T-helper 2 cell treated with Interferon-gamma antibody and Interleukin-4, amounts not matched to agents 5 μg/mL and 100 μg/mL, for 36 hours (primary cell): ENCODE data around the gene WNK2.

Experiments
- DNase-seq: peaks from one replicate; pipeline ENCODE4 v3.0.0; 2021; ENCODE audit warnings: low spot score
- H3K27ac Mint-ChIP-seq: one replicate; pipeline ENCODE4 v1.8.0; 2021; ENCODE audit warnings: mild to moderate bottlenecking, mixed read lengths
- H3K27me3 Mint-ChIP-seq: one replicate; pipeline ENCODE4 v1.8.0; 2021; ENCODE audit warnings: low read depth, mixed read lengths
- H3K36me3 Mint-ChIP-seq: one replicate; pipeline ENCODE4 v1.8.0; 2021; ENCODE audit warnings: low read depth, mixed read lengths
- H3K4me1 Mint-ChIP-seq: one replicate; pipeline ENCODE4 v1.8.0; 2021; ENCODE audit warnings: low read depth, mixed read lengths
- H3K4me3 Mint-ChIP-seq: one replicate; pipeline ENCODE4 v1.8.0; 2022; ENCODE audit warnings: mild to moderate bottlenecking, moderate library complexity, mixed read lengths
- H3K9me3 Mint-ChIP-seq: one replicate; pipeline ENCODE4 v1.8.0; 2021; ENCODE audit warnings: mixed read lengths

Gene WNK2

DNA sequence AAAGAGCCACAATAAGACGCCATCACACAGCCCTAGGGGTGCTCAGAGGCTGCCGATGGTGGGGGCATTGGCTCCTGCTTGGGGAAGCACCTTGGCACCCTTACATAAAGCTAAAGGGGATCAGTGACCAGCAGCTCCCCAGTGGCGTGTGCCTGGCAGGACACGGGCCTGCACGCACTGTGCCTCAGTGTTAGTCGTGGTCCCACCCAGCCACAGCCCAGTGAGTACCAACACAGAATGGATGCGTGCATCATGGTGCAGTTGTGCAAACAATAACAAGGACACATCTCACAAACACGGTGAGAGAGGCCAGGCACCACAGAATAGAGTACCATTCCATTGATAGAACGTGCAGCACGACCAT lies 103.2 kb downstream of the WNK2 start:
- no peaks in the 10 kb centered on the region for H3K9me3 Mint-ChIP-seq
- H3K27me3 Mint-ChIP-seq: peaks cover 23% of the 10 kb centered on the region
- DNase-seq: no peak
- H3K27ac Mint-ChIP-seq: no peak overlapping the region
- no peak overlapping the region for H3K4me3 Mint-ChIP-seq
- H3K36me3 Mint-ChIP-seq: no peaks in the 10 kb centered on the region
- H3K4me1 Mint-ChIP-seq: no peaks in the 10 kb centered on the region

- no peaks in the 10 kb centered on the region for H3K36me3 Mint-ChIP-seq
Observed at GRCh38 chr9:93287593-93287992, 103.7 kb downstream of the WNK2 start.

GRCh38 chr9:93288341-93288740 lies 104.4 kb downstream of the WNK2 start:
- peaks cover 15% of the 10 kb centered on the region for H3K27me3 Mint-ChIP-seq
- peak; percentile 3 for DNase-seq
- H3K9me3 Mint-ChIP-seq: no peaks in the 10 kb centered on the region
- no peaks in the 10 kb centered on the region for H3K36me3 Mint-ChIP-seq
- H3K27ac Mint-ChIP-seq: no peak overlapping the region
- no peak overlapping the region for H3K4me3 Mint-ChIP-seq
- no peaks in the 10 kb centered on the region for H3K4me1 Mint-ChIP-seq

More at GRCh38 chr9:93287593-93287992, 103.7 kb downstream of the WNK2 start:
- Mint-ChIP-seq H3K27me3 (peaks cover 18% of the 10 kb centered on the region), H3K9me3 (no peaks in the 10 kb centered on the region), H3K4me3 (no peak overlapping the region), H3K4me1 (no peaks in the 10 kb centered on the region), H3K27ac (no peak overlapping the region)
- DNase-seq: no peak

GRCh38 chr9:93288891-93289883 lies 105.2 kb downstream of the WNK2 start:
- Mint-ChIP-seq H3K27me3 (peaks cover 10% of the 10 kb centered on the region), H3K36me3 (no peaks in the 10 kb centered on the region), H3K27ac (no peak overlapping the region), H3K4me1 (no peaks in the 10 kb centered on the region), H3K9me3 (no peaks in the 10 kb centered on the region), H3K4me3 (no peak overlapping the region)
- no peak for DNase-seq

GRCh38 chr9:93290495-93291434 lies 106.8 kb downstream of the WNK2 start:
- H3K4me3 Mint-ChIP-seq: no peak overlapping the region
- H3K27me3 Mint-ChIP-seq: peaks cover 10% of the 10 kb centered on the region
- H3K36me3 Mint-ChIP-seq: no peaks in the 10 kb centered on the region
- no peaks in the 10 kb centered on the region for H3K4me1 Mint-ChIP-seq
- H3K27ac Mint-ChIP-seq: no peak overlapping the region
- H3K9me3 Mint-ChIP-seq: no peaks in the 10 kb centered on the region
- no peak for DNase-seq

DNA sequence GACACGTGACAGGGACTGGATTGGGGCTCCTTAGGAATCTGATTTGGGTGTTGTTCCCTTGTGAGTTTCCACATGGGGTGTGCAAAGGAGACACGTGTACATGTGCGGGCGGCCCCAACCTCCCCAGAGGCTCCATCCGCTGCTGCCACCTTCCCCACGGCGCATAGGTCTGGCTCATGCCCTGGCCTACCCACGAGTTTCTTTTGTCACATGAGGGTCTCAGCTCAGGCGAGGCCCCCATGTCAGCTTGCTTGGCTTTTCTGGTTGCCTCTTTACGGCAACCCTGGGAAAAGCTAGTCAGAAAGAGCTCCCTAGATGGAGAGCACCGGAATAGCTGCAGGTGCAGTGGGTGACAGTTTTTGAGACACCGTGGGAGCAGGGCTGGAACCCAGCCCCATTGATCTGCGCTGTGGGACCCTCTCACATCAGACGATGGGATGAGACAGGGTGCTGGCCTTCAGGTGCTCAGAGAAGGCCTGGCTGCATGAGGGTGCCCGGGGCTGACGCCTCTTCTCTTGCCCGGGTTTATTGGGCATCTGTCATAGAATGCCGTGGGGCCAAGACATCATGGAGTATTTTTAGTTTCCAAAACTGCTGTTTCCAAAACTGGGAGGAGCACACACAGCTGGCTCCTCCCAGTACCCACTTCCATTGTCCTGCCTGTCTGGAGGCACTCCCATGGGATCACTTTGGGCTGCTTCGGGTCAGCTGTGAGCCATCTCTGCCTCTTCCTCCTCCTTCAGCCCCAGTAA lies 107.8 kb downstream of the WNK2 start:
- DNase-seq: no peak
- H3K4me3 Mint-ChIP-seq: no peak overlapping the region
- H3K27ac Mint-ChIP-seq: no peak overlapping the region
- no peaks in the 10 kb centered on the region for H3K36me3 Mint-ChIP-seq
- peaks cover 5% of the 10 kb centered on the region for H3K27me3 Mint-ChIP-seq
- H3K9me3 Mint-ChIP-seq: no peaks in the 10 kb centered on the region
- H3K4me1 Mint-ChIP-seq: no peaks in the 10 kb centered on the region

GRCh38 chr9:93292288-93292615 lies 108.3 kb downstream of the WNK2 start:
- H3K27me3 Mint-ChIP-seq: peaks cover 7% of the 10 kb centered on the region
- DNase-seq: no peak
- no peak overlapping the region for H3K27ac Mint-ChIP-seq
- H3K9me3 Mint-ChIP-seq: no peaks in the 10 kb centered on the region
- no peaks in the 10 kb centered on the region for H3K36me3 Mint-ChIP-seq
- H3K4me1 Mint-ChIP-seq: peaks cover 2% of the 10 kb centered on the region
- no peak overlapping the region for H3K4me3 Mint-ChIP-seq

GRCh38 chr9:93292664-93293328 lies 108.9 kb downstream of the WNK2 start:
- H3K4me1 Mint-ChIP-seq: peaks cover 2% of the 10 kb centered on the region
- DNase-seq: no peak
- H3K9me3 Mint-ChIP-seq: no peaks in the 10 kb centered on the region
- H3K4me3 Mint-ChIP-seq: no peak overlapping the region
- H3K27me3 Mint-ChIP-seq: peaks cover 7% of the 10 kb centered on the region
- H3K36me3 Mint-ChIP-seq: no peaks in the 10 kb centered on the region
- no peak overlapping the region for H3K27ac Mint-ChIP-seq

GRCh38 chr9:93294011-93294410 lies 110.1 kb downstream of the WNK2 start:
- no peak for DNase-seq
- no peak overlapping the region for H3K4me3 Mint-ChIP-seq
- H3K27me3 Mint-ChIP-seq: peaks cover 7% of the 10 kb centered on the region
- H3K27ac Mint-ChIP-seq: peak overlapping the region; percentile 55
- H3K4me1 Mint-ChIP-seq: peaks cover 2% of the 10 kb centered on the region
- H3K36me3 Mint-ChIP-seq: no peaks in the 10 kb centered on the region
- H3K9me3 Mint-ChIP-seq: no peaks in the 10 kb centered on the region

DNA sequence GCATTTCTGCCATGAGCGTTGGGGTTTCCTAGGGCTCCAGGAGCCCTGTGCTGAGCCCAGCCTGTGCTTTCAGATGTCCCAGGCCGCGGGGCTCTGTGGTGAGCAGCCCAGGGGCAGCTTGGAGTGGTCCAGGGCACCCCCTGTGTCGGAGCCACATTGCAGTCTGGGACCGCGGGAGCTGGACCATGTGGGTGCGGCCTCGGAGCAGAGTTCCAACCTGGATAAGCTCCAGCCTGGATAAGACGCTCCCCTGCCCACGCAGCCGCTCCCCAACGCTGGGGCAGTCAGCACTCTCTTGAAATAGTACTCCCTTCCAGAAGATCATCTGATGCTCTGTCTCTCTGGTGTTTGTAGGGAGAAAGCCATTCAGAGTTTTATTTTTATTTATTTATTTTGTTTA lies 111.1 kb downstream of the WNK2 start:
- H3K27ac Mint-ChIP-seq: no peak overlapping the region
- no peak overlapping the region for H3K4me3 Mint-ChIP-seq
- no peaks in the 10 kb centered on the region for H3K36me3 Mint-ChIP-seq
- no peaks in the 10 kb centered on the region for H3K9me3 Mint-ChIP-seq
- H3K4me1 Mint-ChIP-seq: peaks cover 2% of the 10 kb centered on the region
- peaks cover 7% of the 10 kb centered on the region for H3K27me3 Mint-ChIP-seq
- DNase-seq: no peak

DNA sequence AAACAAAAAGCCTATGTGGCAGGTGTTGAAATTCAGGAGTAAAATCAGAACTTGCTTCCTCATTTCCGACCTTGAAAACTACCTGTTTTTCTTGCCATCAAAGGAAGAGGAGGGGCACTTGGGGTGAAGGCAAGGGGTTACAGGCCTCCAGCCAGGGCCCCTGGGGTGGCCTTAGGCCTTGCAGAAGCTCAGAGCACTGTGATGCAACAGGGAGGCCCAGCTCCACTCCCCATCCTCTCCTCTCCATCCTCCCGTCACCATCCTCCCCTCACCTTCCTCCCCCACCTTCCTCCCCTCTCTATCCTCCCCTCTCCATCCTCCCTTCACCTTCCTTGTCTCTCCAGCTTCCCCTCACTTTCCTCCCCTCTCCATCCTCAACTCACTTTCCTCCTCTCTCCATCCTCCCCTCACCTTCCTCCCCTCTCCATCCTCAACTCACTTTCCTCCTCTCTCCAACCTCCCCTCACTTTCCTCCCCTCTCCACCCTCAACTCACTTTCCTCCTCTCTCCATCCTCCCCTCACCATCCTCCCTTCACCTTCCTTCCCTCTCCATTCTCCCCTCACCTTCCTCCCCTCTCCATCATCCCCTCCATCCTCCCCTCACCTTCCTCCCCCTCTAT lies 111.6 kb downstream of the WNK2 start:
- Mint-ChIP-seq H3K4me3 (no peak overlapping the region), H3K27ac (no peak overlapping the region), H3K4me1 (peaks cover 2% of the 10 kb centered on the region), H3K27me3 (peaks cover 7% of the 10 kb centered on the region), H3K36me3 (no peaks in the 10 kb centered on the region), H3K9me3 (no peaks in the 10 kb centered on the region)
- no peak for DNase-seq

DNA sequence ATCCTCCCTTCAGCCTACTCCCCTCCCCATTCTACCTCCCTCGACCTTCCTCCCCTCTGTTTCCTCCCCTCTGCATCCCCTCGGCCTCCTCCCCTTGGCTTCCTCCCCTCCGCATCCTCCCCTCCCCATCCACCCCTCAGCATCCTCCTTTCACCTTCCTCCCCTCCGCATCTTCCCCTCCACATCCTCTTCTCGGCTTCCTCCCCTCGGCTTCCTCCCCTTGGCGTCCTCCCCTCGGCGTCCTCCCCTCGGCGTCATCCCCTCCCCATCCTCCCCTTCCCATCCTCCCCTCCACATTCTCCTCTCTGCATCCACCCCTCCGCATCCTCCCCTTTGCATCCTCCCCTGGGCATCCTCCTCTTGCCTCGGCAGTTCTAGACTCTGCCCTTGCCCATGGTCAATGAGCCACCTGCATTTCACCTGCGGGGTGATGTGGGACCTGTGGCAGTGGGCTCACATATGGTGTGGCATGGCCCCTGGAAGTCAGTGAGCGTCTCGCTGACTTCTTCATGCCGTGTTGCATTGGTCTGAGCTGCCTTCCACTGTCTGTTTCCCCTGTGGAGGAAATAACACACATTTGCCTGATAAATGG lies 113.0 kb downstream of the WNK2 start:
- Mint-ChIP-seq H3K36me3 (no peaks in the 10 kb centered on the region), H3K4me1 (peaks cover 3% of the 10 kb centered on the region), H3K4me3 (no peak overlapping the region), H3K27ac (no peak overlapping the region), H3K9me3 (no peaks in the 10 kb centered on the region), H3K27me3 (peaks cover 7% of the 10 kb centered on the region)
- no peak for DNase-seq
